Keratinocyte (primary cell): ENCODE measurements around the gene RANBP17.

Experiments
- CTCF ChIP-seq, 3 experiments: IDR thresholded peaks in 1 of 3; conservative IDR thresholded peaks in 1 of 3; optimal IDR thresholded peaks in 1 of 3; 2 replicates in 2 of 3; 3 replicates in 1 of 3; pipeline versions ENCODE3 to v1.5.1; 2011; ENCODE audit warnings: low read length in 3 of 3, mild to moderate bottlenecking in 3 of 3, moderate library complexity in 2 of 3, control low read depth in 1 of 3, inconsistent platforms in 1 of 3; ENCODE audit not compliant: insufficient read depth in 2 of 3; ENCODE audit errors: extremely low read depth in 1 of 3
- EZH2 ChIP-seq: IDR thresholded peaks from one replicate; pipeline ENCODE4 v1.6.1; 2012; ENCODE audit warnings: inconsistent platforms, mild to moderate bottlenecking, low read length, moderate library complexity

GRCh38 chr5:170846416-170846815, 15.4 kb upstream of the RANBP17 start:
- TF ChIP-seq CTCF (optimal IDR thresholded peaks at IDR 0.05 in 1 of 3, IDR thresholded peaks at IDR 0.05 in 1 of 3, conservative IDR thresholded peaks at IDR 0.05 in 1 of 3; ENCODE audit: extremely low read depth in 1 of 3, insufficient read depth in 2 of 3, low read length in 3 of 3) (no peak), EZH2 (no peak)
